Endodermal cell (in vitro differentiated cells): ENCODE data around the gene KCNQ1. TPM values are rescaled to one million over a fixed set of nuclear protein-coding genes. Genes with fewer than 3 reads are reported as not detected.

Experiments
- DNase-seq: peaks from one replicate; pipeline ENCODE4 v3.0.0-alpha.2; 2017
- H3K27ac ChIP-seq: 2 replicates; pipeline ENCODE4 v1.5.1; 2013; ENCODE audit warnings: mild to moderate bottlenecking, low read depth, low read length, moderate library complexity
- H3K27me3 ChIP-seq: 2 replicates; pipeline ENCODE4 v1.6.1; 2013; ENCODE audit warnings: mild to moderate bottlenecking, low read length, moderate library complexity; ENCODE audit not compliant: insufficient read depth, control insufficient read depth, poor library complexity, severe bottlenecking
- H3K36me3 ChIP-seq: 2 replicates; pipeline ENCODE4 v1.7.0; 2013; ENCODE audit warnings: mild to moderate bottlenecking, low read length, moderate library complexity; ENCODE audit not compliant: control insufficient read depth, insufficient read depth
- H3K4me1 ChIP-seq: one replicate; pipeline ENCODE4 v1.7.0; 2013; ENCODE audit warnings: low read length; ENCODE audit not compliant: control insufficient read depth, insufficient read depth
- H3K4me3 ChIP-seq: 2 replicates; pipeline ENCODE4 v1.5.1; 2013; ENCODE audit warnings: mild to moderate bottlenecking, low read length, moderate library complexity
- H3K9ac ChIP-seq: 2 replicates; pipeline ENCODE4 v1.6.1; 2013; ENCODE audit warnings: mild to moderate bottlenecking, low read length, moderate library complexity; ENCODE audit not compliant: poor library complexity, severe bottlenecking; ENCODE audit errors: extremely low read depth
- H3K9me3 ChIP-seq: 2 replicates; pipeline ENCODE4 v1.6.1; 2013; ENCODE audit warnings: mild to moderate bottlenecking, low read length, moderate library complexity; ENCODE audit not compliant: control insufficient read depth
- H3K27ac Mint-ChIP-seq: 2 replicates; pipeline ENCODE4 v1.8.0; 2020; ENCODE audit warnings: mixed read lengths
- H3K27me3 Mint-ChIP-seq: 2 replicates; pipeline ENCODE4 v1.8.0; 2021; ENCODE audit warnings: mild to moderate bottlenecking, mixed read lengths; ENCODE audit not compliant: insufficient read depth
- H3K36me3 Mint-ChIP-seq: 2 replicates; pipeline ENCODE4 v1.8.0; 2020; ENCODE audit warnings: low read depth, mixed read lengths
- H3K4me1 Mint-ChIP-seq: 2 replicates; pipeline ENCODE4 v1.8.0; 2020; ENCODE audit warnings: mixed read lengths
- H3K4me3 Mint-ChIP-seq: 2 replicates; pipeline ENCODE4 v1.8.0; 2020; ENCODE audit warnings: mild to moderate bottlenecking, moderate library complexity, mixed read lengths
- H3K9me3 Mint-ChIP-seq: 2 replicates; pipeline ENCODE4 v1.8.0; 2020; ENCODE audit warnings: mild to moderate bottlenecking, mixed read lengths
- CTCF ChIP-seq: fragments of 200-600 bp; sonication (generic); conservative IDR thresholded peaks from 2 replicates; pipeline ENCODE4 v1.5.0; 2021; ENCODE audit warnings: antibody characterized with exemption, mild to moderate bottlenecking
- WGBS, 2 experiments: methylation state at CpG; one replicate each; pipeline versions ENCODE4 v1.1.5 to v1.1.7; 2013; ENCODE audit warnings: missing lambda C conversion rate in 2 of 2, mixed read lengths in 1 of 2; ENCODE audit not compliant: insufficient coverage in 1 of 2, insufficient read length in 1 of 2; 5-methylcytosine and 5-hydroxymethylcytosine counted together
- total RNA-seq, 2 donors: library from RNA; stranded (reverse); fragmentation: NEBNext Ultra II Directional in 1 of 2; extraction: Animal tissue kit (Norgen Biotek cat#: 25700) in 1 of 2; gene quantifications; 2 replicates in 1 of 2; 3 replicates in 1 of 2; pipeline ENCODE4 v1.2.1, GENCODE V29; 2021

KCNQ1 gene
- total RNA-seq, 2 donors from 2014 or later: 1.8 to 3.5 TPM

GRCh38 chr11:2766166-2766565 lies 321.4 kb downstream of the KCNQ1 start:
- no peaks in the 10 kb centered on the region for H3K36me3 ChIP-seq
- no peak overlapping the region for H3K4me3 ChIP-seq
- WGBS, 2 experiments: 96 to 100% methylated on average over 2 to 4 of the region's 4 CpGs
- Mint-ChIP-seq H3K9me3 (no peaks in the 10 kb centered on the region), H3K4me1 (no peaks in the 10 kb centered on the region), H3K4me3 (no peak overlapping the region), H3K36me3 (no peaks in the 10 kb centered on the region), H3K27ac (no peak overlapping the region), H3K27me3 (peaks cover 63% of the 10 kb centered on the region)
- DNase-seq: peak; percentile 13
- no peak overlapping the region for H3K27ac ChIP-seq
- H3K9ac ChIP-seq: no peak overlapping the region
- H3K9me3 ChIP-seq: no peaks in the 10 kb centered on the region
- H3K4me1 ChIP-seq: no peaks in the 10 kb centered on the region
- no peak for TF ChIP-seq CTCF
- H3K27me3 ChIP-seq: peaks cover 11% of the 10 kb centered on the region

- 86% methylated on average over 5 of the region's 5 CpGs; no CpG with 5 or more reads in 1 of the 2 experiments for WGBS, 2 experiments
- no peak overlapping the region for H3K27ac ChIP-seq
- no peaks in the 10 kb centered on the region for H3K9me3 ChIP-seq
- H3K9ac ChIP-seq: no peak overlapping the region
- no peak overlapping the region for H3K27ac Mint-ChIP-seq
- no peaks in the 10 kb centered on the region for H3K36me3 Mint-ChIP-seq
- H3K4me1 Mint-ChIP-seq: no peaks in the 10 kb centered on the region
- no peak overlapping the region for H3K4me3 Mint-ChIP-seq
- peaks cover 64% of the 10 kb centered on the region for H3K27me3 Mint-ChIP-seq
- no peak for TF ChIP-seq CTCF
- no peaks in the 10 kb centered on the region for H3K4me1 ChIP-seq
- H3K27me3 ChIP-seq: peaks cover 11% of the 10 kb centered on the region
- H3K4me3 ChIP-seq: no peak overlapping the region
- H3K36me3 ChIP-seq: no peaks in the 10 kb centered on the region
- H3K9me3 Mint-ChIP-seq: no peaks in the 10 kb centered on the region
- DNase-seq: peak; percentile 7
Observed at GRCh38 chr11:2767071-2767470, 322.3 kb downstream of the KCNQ1 start.

- TF ChIP-seq CTCF: no peak
- Mint-ChIP-seq H3K4me3 (no peak overlapping the region), H3K9me3 (no peaks in the 10 kb centered on the region), H3K36me3 (no peaks in the 10 kb centered on the region), H3K27ac (no peak overlapping the region), H3K4me1 (no peaks in the 10 kb centered on the region), H3K27me3 (peaks cover 67% of the 10 kb centered on the region)
- no peak overlapping the region for H3K27ac ChIP-seq
- WGBS, 2 experiments: 94 to 95% methylated on average over 7 to 8 of the region's 8 CpGs
- H3K27me3 ChIP-seq: peaks cover 11% of the 10 kb centered on the region
- H3K9me3 ChIP-seq: no peaks in the 10 kb centered on the region
- H3K4me1 ChIP-seq: no peaks in the 10 kb centered on the region
- H3K4me3 ChIP-seq: no peak overlapping the region
- no peaks in the 10 kb centered on the region for H3K36me3 ChIP-seq
- no peak overlapping the region for H3K9ac ChIP-seq
- peak; percentile 6 for DNase-seq
Observed at GRCh38 chr11:2767801-2768200, 323.0 kb downstream of the KCNQ1 start.
